Lung (tissue), 12 donors: Measurements from ENCODE around the gene CALHM4. TPM values are rescaled to one million over a fixed set of nuclear protein-coding genes. Genes with fewer than 3 reads are reported as not detected.
A peak's percentile ranks its signal among the peaks of the same experiment; 100 is the strongest.

Experiments
- ATAC-seq: fragments of 200-7000 bp; cut with Tn5 transposase; one replicate; pipeline ENCODE4 v1.9.1; 2020; ENCODE audit warnings: moderate number of reproducible peaks; ENCODE audit not compliant: insufficient read depth, low FRiP score
- DNase-seq, 3 donors: peaks; one replicate each; pipeline ENCODE4 v3.0.0-alpha.2; 2013 to 2017
- H3K27ac ChIP-seq, 2 donors: one replicate each; pipeline ENCODE4 v1.5.1; 2013; ENCODE audit warnings: mild to moderate bottlenecking in 2 of 2, moderate library complexity in 2 of 2, control low read depth in 1 of 2, inconsistent platforms in 1 of 2, low read depth in 1 of 2, low read length in 1 of 2
- H3K27me3 ChIP-seq, 3 donors: one replicate each; pipeline ENCODE4 v1.5.1; 2013; ENCODE audit warnings: low read length in 2 of 3; ENCODE audit not compliant: control insufficient read depth in 3 of 3, insufficient read depth in 3 of 3
- H3K36me3 ChIP-seq, 4 donors: one replicate each; pipeline ENCODE4 v1.5.1; 2013; ENCODE audit warnings: low read length in 4 of 4, mild to moderate bottlenecking in 1 of 4, moderate library complexity in 1 of 4; ENCODE audit not compliant: control insufficient read depth in 4 of 4, insufficient read depth in 4 of 4
- H3K4me1 ChIP-seq, 5 donors: one replicate each; pipeline ENCODE4 v1.5.1; 2013; ENCODE audit warnings: low read length in 5 of 5, mild to moderate bottlenecking in 2 of 5, moderate library complexity in 1 of 5; ENCODE audit not compliant: control insufficient read depth in 5 of 5, insufficient read depth in 5 of 5
- H3K4me3 ChIP-seq: one replicate; pipeline ENCODE4 v1.5.1; 2013; ENCODE audit warnings: mild to moderate bottlenecking, control low read depth, moderate library complexity
- H3K9ac ChIP-seq, 2 donors: one replicate each; pipeline ENCODE4 v1.5.1; 2013; ENCODE audit warnings: low read length in 2 of 2, control low read depth in 1 of 2; ENCODE audit not compliant: insufficient read depth in 1 of 2
- H3K9me3 ChIP-seq, 4 donors: one replicate each; pipeline ENCODE4 v1.5.1; 2013; ENCODE audit warnings: low read length in 3 of 4, mild to moderate bottlenecking in 1 of 4, moderate library complexity in 1 of 4; ENCODE audit not compliant: control insufficient read depth in 4 of 4, insufficient read depth in 3 of 4
- CTCF ChIP-seq: IDR thresholded peaks from 2 replicates; pipeline ENCODE4 v1.5.1; 2012; ENCODE audit warnings: mild to moderate bottlenecking; ENCODE audit errors: control extremely low read depth, extremely low read depth
- whole genome bisulfite sequencing, 2 donors: extraction: QIAGEN DNeasy Blood & Tissue Kit; methylation state at CpG; one replicate each; pipeline ENCODE4 v1.1.7; 2013; 5-methylcytosine and 5-hydroxymethylcytosine counted together
- polyA plus RNA-seq, 2 donors: library from polyadenylated mRNA; stranded (reverse); fragments of 200-250 nt; gene quantifications; one replicate each; pipeline ENCODE4 v1.2.1, GENCODE V29; 2013
- total RNA-seq, 2 donors: library from RNA; depleted of rRNA in 1 of 2; stranded (reverse); fragments of >200 nt in 1 of 2; gene quantifications; one replicate each; pipeline ENCODE4 v1.2.1, GENCODE V29; 2014 to 2021
- donor health status: control.
- donor health status: control.
- donor health status: Bipolar disorder and iron deficiency.
- donor health status: healthy.
- donor health status: DM: yes; HTN: yes; CAD: no.

The CALHM4 gene
- total and polyA plus RNA-seq, 4 donors = not detected

GRCh38 chr6:116568821-116569755 is 15.5 kb downstream of the CALHM4 start:
- Histone ChIP-seq H3K4me3 (no peak overlapping the region), H3K27ac (no peak overlapping the region), H3K27me3 (no peaks in the 10 kb centered on the region), H3K4me1 (peaks cover 4 to 32% (median 8%) of the 10 kb centered on the region in 5 donors), H3K36me3 (peaks cover 0 to 3% (median 0%) of the 10 kb centered on the region in 4 donors), H3K9me3 (no peaks in the 10 kb centered on the region), H3K9ac (no peak overlapping the region)
- TF ChIP-seq CTCF = no peak
- DNase-seq (no peak), ATAC-seq (no peak)
- WGBS, 2 donors = 51 to 64% methylated on average over 7 of the region's 7 CpGs

GRCh38 chr6:116570856-116571682 is 17.5 kb downstream of the CALHM4 start, which contains the start of gene RWDD1:
Gene RWDD1 (plus strand): TSS chr6:116571504. CDS start chr6:116571583, 79 bp downstream.
- ATAC-seq (peak; percentile 100), DNase-seq (peak; percentile 99 to 100 (median 100))
- WGBS, 2 donors = 0% methylated on average over 56 to 62 of the region's 62 CpGs

GRCh38 chr6:116571683-116572000 is 18.1 kb downstream of the CALHM4 start:
- WGBS, 2 donors = 0% methylated on average over 12 of the region's 12 CpGs
- no peak for DNase-seq
- Histone ChIP-seq H3K4me1 (peaks cover 2 to 23% (median 8%) of the 10 kb centered on the region in 5 donors), H3K36me3 (peaks cover under 1 to 9% (median 4%) of the 10 kb centered on the region in 4 donors), H3K9me3 (no peaks in the 10 kb centered on the region), H3K27me3 (no peaks in the 10 kb centered on the region), H3K9ac (peak overlapping the region; percentile 89 to 91), H3K27ac (peak overlapping the region; percentile 94 to 97), H3K4me3 (peak overlapping the region; percentile 72)
- peak; percentile 17 for ATAC-seq
- TF ChIP-seq CTCF = no peak

More at GRCh38 chr6:116570856-116571682, 17.5 kb downstream of the CALHM4 start, which contains the start of gene RWDD1:
- no peak for TF ChIP-seq CTCF
- Histone ChIP-seq H3K9ac (peak within 1 kb of the TSS; percentile 89 to 91), H3K4me1 (peaks cover 2 to 23% (median 8%) of the 10 kb centered on the region in 5 donors), H3K27ac (peak within 1 kb of the TSS; percentile 94 to 99), H3K9me3 (no peaks in the 10 kb centered on the region), H3K36me3 (peaks cover 0 to 6% (median 4%) of the 10 kb centered on the region in 4 donors), H3K27me3 (no peaks in the 10 kb centered on the region), H3K4me3 (peak within 1 kb of the TSS; percentile 92)
